Progenitor cell of endocrine pancreas (in vitro differentiated cells): ENCODE data around the gene SMIM36. TPM values are rescaled to one million over a fixed set of nuclear protein-coding genes. Genes with fewer than 3 reads are reported as not detected.

ENCODE experiments used
- DNase-seq: peaks from one replicate; pipeline ENCODE4 v3.0.0; 2021; ENCODE audit warnings: low spot score; ENCODE audit not compliant: unreplicated experiment
- H3K27ac Mint-ChIP-seq: 2 replicates; pipeline ENCODE4 v1.8.0; 2021; ENCODE audit warnings: mild to moderate bottlenecking, moderate library complexity, mixed read lengths
- H3K27me3 Mint-ChIP-seq: 2 replicates; pipeline ENCODE4 v1.8.0; 2021; ENCODE audit warnings: mixed read lengths
- H3K36me3 Mint-ChIP-seq: 2 replicates; pipeline ENCODE4 v1.8.0; 2022; ENCODE audit warnings: mixed read lengths; ENCODE audit not compliant: insufficient read depth
- H3K4me1 Mint-ChIP-seq: 2 replicates; pipeline ENCODE4 v1.8.0; 2021; ENCODE audit warnings: low read depth, mixed read lengths
- H3K4me3 Mint-ChIP-seq: 2 replicates; pipeline ENCODE4 v1.8.0; 2021; ENCODE audit warnings: low read depth, mild to moderate bottlenecking, moderate library complexity, mixed read lengths
- H3K9me3 Mint-ChIP-seq: 2 replicates; pipeline ENCODE4 v1.8.0; 2021; ENCODE audit warnings: low read depth, mixed read lengths
- CTCF ChIP-seq: fragments of 200-600 bp; sonication (generic); IDR thresholded peaks from one replicate; pipeline ENCODE4 v1.5.0; 2021; ENCODE audit warnings: antibody characterized with exemption, mild to moderate bottlenecking; ENCODE audit not compliant: unreplicated experiment
- total RNA-seq: library from RNA; stranded (reverse); gene quantifications from 2 replicates; pipeline ENCODE4 v1.2.1, GENCODE V29; 2021

Gene SMIM36
- total RNA-seq, 1 donor from 2014 or later = not detected

- Mint-ChIP-seq H3K9me3 (peaks cover 3% of the 10 kb centered on the region), H3K4me1 (no peaks in the 10 kb centered on the region), H3K27me3 (no peaks in the 10 kb centered on the region), H3K4me3 (no peak overlapping the region), H3K27ac (no peak overlapping the region), H3K36me3 (no peaks in the 10 kb centered on the region)
- no peak for TF ChIP-seq CTCF
- DNase-seq = no peak
Measured at GRCh38 chr17:55500103-55500502, 11.1 kb downstream of the SMIM36 start.

GRCh38 chr17:55496094-55496881 lies 15.0 kb downstream of the SMIM36 start:
- peaks cover 4% of the 10 kb centered on the region for H3K4me1 Mint-ChIP-seq
- DNase-seq = no peak
- H3K27me3 Mint-ChIP-seq = no peaks in the 10 kb centered on the region
- peaks cover 3% of the 10 kb centered on the region for H3K9me3 Mint-ChIP-seq
- no peak overlapping the region for H3K27ac Mint-ChIP-seq
- H3K36me3 Mint-ChIP-seq = no peaks in the 10 kb centered on the region
- TF ChIP-seq CTCF = no peak
- no peak overlapping the region for H3K4me3 Mint-ChIP-seq

GRCh38 chr17:55495239-55495638 lies 16.0 kb downstream of the SMIM36 start:
- TF ChIP-seq CTCF = no peak
- Mint-ChIP-seq H3K36me3 (no peaks in the 10 kb centered on the region), H3K27ac (no peak overlapping the region)

GRCh38 chr17:55492781-55493341 lies 18.4 kb downstream of the SMIM36 start:
- no peak for TF ChIP-seq CTCF
- no peak for DNase-seq
- H3K4me3 Mint-ChIP-seq = no peak overlapping the region
- no peak overlapping the region for H3K27ac Mint-ChIP-seq
- H3K36me3 Mint-ChIP-seq = no peaks in the 10 kb centered on the region
- H3K9me3 Mint-ChIP-seq = peaks cover 3% of the 10 kb centered on the region
- H3K27me3 Mint-ChIP-seq = peaks cover 5% of the 10 kb centered on the region
- H3K4me1 Mint-ChIP-seq = peaks cover 4% of the 10 kb centered on the region

More at GRCh38 chr17:55495239-55495638, 16.0 kb downstream of the SMIM36 start:
- peaks cover 4% of the 10 kb centered on the region for H3K4me1 Mint-ChIP-seq
- no peak for DNase-seq
- H3K27me3 Mint-ChIP-seq = no peaks in the 10 kb centered on the region
- peaks cover 3% of the 10 kb centered on the region for H3K9me3 Mint-ChIP-seq
- no peak overlapping the region for H3K4me3 Mint-ChIP-seq

- DNase-seq = no peak
- H3K4me1 Mint-ChIP-seq = peaks cover 4% of the 10 kb centered on the region
- no peak overlapping the region for H3K4me3 Mint-ChIP-seq
- no peaks in the 10 kb centered on the region for H3K36me3 Mint-ChIP-seq
- H3K27ac Mint-ChIP-seq = no peak overlapping the region
- TF ChIP-seq CTCF = no peak
- H3K9me3 Mint-ChIP-seq = no peaks in the 10 kb centered on the region
- H3K27me3 Mint-ChIP-seq = peaks cover 9% of the 10 kb centered on the region
Measured at GRCh38 chr17:55490376-55490775, 20.9 kb downstream of the SMIM36 start.
